GM20431 (cell line): Measurements from ENCODE around the gene WDFY2.
"Not testable (repeated sequence)": the region's sequence is repeated elsewhere in the genome, so short reads cannot be mapped to it uniquely, and the experiment has no call there.

Experiments used
- in situ Hi-C: fragments of 300-500 bp; cut with MseI, MboI; formaldehyde crosslinking; loops from one replicate; pipeline ENCODE4 v1.15.0; 2020; ENCODE audit warnings: low sequenced_read_pairs; ENCODE audit not compliant: unreplicated experiment

Gene WDFY2, protein sequence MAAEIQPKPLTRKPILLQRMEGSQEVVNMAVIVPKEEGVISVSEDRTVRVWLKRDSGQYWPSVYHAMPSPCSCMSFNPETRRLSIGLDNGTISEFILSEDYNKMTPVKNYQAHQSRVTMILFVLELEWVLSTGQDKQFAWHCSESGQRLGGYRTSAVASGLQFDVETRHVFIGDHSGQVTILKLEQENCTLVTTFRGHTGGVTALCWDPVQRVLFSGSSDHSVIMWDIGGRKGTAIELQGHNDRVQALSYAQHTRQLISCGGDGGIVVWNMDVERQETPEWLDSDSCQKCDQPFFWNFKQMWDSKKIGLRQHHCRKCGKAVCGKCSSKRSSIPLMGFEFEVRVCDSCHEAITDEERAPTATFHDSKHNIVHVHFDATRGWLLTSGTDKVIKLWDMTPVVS

DNA sequence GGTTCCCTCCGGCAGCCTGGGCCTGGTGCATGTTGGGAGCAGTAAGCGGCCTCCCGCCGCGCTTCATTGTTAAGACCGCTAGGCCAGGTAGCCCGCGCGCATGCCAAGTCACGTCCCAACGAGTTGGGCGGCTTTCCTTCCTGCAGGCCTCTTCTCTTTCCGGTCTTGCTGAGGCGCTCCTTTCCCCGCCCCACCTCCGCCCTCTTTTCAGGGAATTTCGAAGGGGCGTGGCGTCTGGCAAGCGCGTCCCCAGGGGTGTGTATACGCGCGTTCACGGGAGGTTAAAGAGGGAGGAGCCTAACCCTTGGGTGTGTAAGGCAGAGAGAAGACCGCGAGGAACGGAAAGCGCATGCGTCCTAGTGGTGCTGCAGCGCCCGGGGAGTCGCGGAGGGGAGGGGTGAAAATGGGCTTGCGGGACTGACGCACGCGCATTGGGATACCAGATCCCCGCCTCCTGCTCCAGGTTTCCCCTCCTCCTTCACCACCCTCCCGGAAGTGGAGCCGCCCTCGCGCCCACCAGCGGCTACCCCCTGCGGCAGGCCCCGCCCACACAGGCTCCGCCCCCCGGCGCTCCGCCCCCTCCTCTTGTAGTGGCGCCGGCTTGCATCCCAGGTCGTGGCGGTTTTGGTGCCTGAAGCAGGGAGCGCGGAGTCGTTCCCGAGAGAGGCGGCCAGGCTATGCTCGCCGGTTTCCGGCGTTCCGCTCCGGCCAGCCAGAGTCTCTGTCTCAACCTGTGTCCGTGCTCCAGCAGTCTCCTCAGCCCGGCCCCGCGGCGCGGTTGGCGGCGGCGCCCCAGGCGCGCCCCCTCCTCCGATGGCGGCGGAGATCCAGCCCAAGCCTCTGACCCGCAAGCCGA is at the start of gene WDFY2:
Gene WDFY2, plus strand, starts transcription at position 588 of the 856 bp plus-strand sequence. Its CDS starts 226 bp downstream, at position 814.
- in situ Hi-C loops: no loop called here

DNA sequence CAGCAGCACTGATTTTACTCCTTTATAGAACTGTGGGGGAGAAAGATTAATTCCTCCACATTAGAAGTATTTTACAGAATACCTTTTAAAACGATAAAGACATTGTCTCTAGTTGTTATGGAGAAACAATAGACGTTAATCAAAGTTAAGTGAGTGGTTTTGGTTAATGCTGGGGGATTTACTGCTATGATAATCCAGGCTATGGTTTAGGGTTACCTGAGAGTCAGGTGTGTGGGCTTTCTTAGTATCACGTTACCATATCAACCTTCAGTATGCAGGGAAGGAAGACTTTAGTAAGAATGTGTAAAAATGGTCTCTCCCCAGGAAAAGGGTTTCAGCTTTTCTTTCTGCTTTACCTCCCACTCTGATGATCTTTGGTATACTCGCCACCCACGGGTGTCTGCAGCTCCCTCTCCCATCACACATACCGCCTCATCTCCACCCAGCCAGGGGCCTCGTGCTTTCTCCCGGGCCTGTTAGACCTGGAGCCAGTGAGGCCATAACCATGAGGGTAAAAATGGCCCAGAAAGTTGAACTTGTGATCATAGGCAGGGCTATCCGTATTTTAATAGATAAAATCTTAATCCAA is 45.6 kb upstream of the WDFY2 start:
- in situ Hi-C loops: no loop called here

DNA sequence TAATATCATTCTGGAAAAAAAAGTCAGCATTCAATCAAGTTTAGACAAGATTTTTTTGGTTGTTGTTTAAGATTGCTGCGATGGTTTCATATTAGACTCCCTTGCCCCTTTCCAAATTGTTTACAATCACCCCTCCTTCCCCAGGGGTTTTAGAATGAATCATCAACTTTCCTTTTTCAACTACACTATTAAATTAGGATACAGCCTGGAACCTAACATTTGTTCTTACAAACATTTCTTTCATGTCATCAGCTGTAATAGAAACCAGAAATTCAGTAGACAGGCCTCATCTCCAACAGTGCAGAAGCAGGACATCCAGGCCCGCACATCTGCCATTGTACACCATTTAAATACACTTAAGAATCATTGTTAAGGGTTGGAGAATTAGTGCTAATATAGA is 44.4 kb upstream of the WDFY2 start:
- in situ Hi-C loops: no loop called here

DNA sequence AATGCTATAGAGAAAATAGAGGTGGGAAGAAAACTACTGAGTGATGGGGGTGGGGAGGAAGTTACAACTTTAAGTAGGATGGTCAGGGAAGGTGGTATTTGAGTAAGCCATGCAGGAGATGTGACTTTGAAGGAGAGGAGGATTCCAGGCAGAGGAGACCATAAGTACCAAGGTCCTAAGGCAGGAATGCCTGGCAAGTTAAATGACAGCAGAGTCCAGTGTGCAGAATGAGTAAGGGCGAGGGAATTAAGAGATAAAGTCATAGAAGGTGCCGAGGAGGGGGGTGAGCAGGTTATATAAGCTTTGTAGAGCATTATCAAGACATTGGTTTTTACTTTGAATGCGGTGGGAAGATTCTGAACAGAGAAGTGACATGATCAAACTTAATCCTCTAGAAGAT is 43.2 kb upstream of the WDFY2 start:
- in situ Hi-C loops: no loop called here

DNA sequence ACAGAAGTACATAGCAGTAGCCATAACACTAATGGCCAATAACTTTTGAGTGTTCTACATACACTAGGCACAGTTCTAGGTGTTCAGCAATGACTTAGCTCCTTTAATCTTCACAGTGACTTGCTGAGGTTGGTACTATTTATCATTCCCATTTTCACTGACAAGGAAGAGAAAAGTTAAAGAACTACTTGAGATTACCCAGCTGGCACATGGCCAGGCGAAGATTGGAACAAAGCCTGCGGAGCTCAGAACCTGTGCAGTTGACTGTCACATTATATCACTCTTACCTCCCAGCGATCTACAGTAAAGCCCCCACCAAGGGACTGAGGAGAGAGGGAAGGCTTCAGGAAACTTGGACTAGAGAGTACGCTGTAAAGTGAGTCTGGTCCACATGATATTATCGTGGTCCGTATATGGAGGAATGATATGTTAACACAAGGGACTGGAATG is 42.4 kb upstream of the WDFY2 start:
- in situ Hi-C loops: no loop called here

DNA sequence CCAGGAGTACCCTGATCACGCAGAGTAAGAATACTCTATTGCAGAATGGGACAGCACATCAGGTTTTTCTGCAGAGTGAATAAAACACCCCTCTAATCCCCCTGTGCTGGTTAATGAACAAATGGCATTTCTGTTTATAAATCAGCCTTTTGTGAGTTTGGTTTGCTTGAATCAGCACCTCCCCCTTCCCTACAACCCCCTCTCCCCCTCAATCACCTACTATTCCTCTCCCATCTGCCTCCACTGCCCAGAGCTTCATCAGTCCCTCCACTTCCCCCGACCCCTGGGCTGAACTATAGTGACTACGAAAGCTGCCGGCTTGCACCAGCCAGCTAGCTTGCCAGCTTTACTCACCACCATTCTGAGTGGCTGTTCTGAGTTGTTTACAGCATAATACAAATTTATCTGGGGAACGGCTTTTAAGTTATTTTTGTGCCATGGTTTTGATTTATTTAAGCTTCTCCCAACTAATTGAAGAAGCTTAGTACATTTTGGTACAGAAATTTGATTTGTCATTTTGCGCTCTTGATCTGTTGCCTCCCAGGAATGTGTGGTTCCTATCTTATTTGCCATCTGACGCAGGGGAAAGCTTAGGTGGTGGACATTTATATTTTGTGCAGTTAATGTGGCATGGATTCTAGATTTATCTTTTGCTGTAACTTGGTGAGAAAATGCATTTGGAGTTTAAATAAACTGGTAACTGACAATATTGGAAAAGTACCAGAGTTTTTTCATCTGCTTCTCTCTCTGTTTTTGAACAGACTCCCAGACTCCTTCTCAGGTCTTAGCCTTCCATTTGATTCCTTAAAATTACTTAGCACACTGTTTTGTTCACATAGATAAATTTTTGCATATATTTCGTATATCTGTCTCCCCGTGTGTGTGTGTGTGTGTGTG is 41.7 kb upstream of the WDFY2 start:
- in situ Hi-C loops: no loop called here

DNA sequence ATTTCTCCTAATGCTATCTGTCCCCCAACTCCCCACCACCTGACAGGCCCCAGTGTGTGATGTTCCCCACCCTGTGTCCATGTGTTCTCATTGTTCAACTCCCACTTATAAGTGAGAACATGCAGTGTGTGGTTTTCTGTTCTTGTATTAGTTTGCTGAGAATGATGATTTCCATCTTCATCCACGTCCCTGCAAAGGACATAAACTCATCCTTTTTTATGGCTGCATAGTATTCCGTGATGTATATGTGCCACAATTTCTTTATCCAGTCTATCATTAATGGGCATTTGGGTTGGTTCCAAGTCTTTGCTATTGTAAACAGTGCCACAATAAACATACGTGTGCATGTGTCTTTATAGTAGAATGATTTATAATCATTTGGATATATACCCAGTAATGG is 38.8 kb upstream of the WDFY2 start:
- in situ Hi-C loops: not testable (repeated sequence)

DNA sequence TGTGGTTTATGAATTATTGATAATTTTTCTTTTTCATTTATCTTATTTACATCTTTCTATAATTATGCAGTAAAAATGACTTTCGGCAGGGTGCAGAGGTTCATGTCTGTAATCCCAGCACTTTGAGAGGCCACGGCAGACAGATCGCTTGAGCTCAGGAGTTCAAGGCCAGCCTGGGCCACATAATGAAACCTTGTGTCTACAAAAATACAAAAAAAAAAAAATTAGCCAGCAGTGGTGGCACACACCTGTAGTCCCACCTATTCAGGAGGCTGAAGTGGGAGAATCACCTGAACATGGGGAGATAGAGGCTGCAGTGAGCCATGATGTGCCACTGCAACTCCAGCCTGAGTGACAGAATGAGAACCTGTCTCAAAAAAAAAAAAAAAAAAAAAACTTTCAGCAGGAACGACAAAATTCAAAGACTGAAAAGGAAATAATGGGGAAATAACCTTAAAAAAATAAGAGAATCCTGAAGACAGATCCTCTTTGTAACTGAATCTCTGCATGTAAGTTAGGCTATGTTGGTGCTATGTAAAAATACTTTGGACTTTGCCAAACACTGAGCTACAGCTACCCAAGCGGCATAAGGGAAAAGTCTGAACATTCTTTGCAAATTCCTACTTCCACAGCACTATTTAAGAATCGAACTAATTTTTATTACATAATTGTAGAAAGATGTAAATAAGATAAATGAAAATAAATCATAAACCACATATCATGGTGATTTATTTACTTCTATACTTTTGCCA is 36.7 kb upstream of the WDFY2 start:
- in situ Hi-C loops: no loop called here

DNA sequence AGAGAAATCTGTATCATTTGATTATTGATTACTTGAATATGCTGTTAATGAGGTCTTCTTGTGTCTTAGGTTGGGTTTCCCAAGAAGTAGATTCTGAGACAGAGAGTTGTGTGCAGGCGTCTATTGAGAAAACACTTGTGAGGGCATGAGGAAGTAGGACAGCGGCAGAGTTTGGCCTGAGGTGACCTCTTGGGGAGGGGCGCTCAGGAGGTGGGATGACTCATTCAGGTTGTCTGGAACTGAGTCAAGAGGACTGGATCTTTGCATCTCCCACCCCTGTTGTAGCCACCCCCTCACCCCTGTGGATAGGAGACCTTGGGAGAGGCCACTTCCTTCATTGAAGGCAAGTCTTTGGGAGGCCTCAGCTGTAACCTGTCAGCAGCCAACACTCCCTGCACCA is 35.2 kb upstream of the WDFY2 start:
- in situ Hi-C loops: no loop called here

DNA sequence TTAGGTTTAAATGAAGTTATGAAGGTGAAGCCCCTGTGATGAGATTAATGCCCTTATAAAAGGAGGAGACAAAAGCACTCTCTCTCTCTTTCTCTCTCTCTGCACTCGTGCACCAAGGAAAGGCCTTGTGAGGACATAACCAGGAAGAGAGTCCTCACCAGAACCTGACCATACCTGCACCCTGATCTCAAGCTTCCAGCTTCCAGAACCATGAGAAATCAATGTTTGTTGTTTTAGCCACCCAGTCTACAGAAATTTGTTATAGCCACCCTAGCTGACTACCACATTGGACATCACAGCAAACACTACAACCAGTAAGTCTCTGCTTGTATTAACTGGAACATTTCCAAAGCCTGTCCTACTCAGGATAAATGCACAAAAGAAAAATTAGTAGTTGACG is 34.7 kb upstream of the WDFY2 start:
- in situ Hi-C loops: no loop called here

DNA sequence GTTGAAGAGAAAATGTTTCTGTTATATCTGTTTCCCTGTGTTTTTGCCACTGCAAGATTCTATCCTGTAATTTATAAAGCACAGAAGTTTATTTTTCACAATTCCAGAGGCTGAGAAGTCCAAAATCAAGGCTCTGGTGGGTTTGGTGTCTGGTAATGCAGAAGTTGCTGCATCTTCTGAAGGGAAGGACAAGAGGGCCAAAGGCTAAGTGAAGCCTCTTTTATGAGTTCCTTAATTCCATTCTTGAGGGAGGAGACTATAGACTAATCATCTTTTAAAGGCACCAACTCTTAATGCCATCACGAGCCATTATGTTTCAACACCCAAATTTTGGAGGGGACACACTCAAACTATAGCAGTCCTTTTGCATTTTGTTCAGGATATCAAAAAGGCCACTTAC is 34.1 kb upstream of the WDFY2 start:
- in situ Hi-C loops: no loop called here

DNA sequence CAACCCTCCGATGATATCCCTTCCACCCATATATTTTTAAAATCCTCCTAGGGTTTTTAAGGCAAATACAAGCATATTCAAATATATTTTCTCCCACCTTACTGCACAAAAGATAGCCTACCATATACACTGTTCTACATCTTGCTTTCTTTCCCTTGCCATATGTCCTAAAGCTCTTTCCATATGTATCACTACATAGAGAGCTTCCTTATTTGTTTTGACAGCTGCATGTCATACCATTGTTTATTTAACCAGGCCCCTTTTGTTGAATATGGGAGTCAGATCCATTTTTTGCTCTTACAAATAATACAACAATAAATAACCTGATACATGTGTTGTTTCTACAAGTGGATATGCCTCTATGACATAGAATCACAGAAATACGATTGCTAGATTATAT is 32.8 kb upstream of the WDFY2 start:
- in situ Hi-C loops: no loop called here

DNA sequence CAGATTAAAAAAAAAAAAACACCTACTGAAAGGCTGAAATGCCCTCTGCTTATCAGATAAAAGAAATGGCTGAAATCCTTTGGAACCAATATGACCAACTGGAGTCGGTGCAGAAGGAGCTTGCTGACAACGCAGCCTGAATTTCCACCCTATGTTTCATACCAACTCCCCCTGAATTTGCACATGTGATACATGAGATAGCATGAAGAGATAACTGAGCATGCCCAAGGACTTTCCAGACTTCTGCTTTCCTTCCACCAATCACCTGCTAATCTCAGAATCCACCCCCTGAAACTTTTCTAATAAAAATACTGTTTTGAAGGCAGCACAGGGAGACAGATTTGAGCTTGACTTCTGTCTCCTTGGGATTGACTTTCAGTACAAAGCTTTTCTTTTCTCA is 32.2 kb upstream of the WDFY2 start:
- in situ Hi-C loops: no loop called here

DNA sequence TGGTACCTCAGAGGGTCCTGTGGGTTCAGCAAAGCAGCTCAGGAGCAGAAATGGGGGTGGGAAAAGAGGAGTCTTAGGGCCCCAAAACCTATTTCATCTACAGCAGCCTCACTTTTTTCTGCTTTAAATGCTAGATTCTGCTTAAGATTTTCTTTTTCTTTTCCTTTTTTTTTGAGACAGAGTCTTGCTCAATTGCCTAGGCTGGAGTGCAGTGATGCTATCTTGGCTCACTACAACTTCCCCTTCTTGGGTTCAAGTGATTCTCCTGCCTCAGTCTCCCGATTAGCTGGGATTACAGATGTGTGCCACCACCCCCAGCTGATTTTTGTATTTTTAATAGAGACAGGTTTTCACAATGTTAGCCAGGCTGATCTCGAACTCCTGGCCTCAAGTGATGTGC is 30.7 kb upstream of the WDFY2 start:
- in situ Hi-C loops: no loop called here

DNA sequence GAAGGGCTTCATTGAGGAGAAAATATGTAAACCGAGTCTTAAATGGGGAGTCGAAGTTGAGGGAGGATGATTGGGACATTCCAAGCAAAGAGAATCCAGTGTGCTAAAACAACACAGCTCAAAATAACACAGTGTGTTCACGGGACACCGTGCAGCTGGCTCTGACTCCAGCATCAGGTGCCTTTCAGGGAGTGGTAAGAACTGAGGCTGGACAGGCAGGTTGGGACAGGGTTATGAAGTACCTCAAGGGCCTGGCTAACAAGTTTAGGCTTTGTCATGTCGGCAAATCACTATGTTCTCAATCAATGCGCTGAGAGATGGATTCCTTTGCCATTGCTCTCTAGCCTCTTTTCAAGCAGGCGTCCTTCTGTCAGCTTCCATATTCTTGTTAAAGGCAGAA is 27.5 kb upstream of the WDFY2 start:
- in situ Hi-C loops: no loop called here

DNA sequence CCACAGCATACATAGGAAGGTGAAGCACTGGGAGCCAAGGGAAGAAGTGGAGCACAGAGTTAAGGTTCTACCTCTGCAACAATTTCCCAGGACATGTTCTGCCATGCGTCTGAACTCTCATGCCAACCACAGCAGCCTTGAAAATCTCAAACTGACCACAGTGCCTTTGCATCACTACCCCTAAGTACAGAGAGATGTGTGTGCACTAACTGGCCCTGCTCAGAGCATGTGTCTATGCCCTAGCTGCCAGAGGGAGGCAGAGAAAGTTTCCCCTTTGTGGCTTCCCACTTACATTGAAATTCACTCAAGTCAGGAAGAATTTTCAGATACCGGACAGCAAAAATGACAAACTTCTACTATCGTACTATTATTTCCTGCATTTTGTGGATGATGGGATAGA is 26.8 kb upstream of the WDFY2 start:
- in situ Hi-C loops: no loop called here

DNA sequence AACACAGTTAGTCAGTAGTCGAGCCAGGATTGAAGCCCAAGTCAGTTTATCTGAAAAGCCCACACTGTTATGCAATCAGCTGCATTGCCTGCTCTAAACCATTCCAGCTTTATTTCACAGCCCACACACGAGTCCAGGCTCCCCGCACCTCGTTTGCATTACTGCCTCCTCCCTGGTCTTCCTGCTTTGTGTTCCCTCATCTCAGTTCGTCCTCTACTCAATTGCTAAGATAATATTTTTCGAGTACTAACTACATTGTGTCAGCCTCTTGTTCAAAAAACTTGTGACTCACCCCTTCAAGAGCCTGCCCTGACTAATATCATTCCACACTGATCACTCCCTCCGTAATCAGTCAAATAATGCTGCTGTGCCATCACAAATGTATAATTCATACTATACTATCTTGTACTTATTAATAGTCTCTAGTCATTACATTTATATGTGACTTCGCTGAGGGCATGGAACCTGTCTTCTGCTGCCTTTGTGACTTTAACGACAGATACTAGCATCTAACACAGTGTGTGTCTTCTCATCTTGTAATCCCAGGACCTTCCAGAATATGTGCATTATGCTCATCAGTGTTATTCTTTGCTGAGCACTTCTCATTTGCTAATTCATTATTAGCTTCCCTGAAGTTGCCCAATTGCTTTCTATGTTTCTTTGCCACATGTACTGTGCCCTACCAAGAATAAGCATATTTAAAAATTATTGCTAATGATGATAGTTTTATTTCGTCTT is 26.2 kb upstream of the WDFY2 start:
- in situ Hi-C loops: no loop called here

DNA sequence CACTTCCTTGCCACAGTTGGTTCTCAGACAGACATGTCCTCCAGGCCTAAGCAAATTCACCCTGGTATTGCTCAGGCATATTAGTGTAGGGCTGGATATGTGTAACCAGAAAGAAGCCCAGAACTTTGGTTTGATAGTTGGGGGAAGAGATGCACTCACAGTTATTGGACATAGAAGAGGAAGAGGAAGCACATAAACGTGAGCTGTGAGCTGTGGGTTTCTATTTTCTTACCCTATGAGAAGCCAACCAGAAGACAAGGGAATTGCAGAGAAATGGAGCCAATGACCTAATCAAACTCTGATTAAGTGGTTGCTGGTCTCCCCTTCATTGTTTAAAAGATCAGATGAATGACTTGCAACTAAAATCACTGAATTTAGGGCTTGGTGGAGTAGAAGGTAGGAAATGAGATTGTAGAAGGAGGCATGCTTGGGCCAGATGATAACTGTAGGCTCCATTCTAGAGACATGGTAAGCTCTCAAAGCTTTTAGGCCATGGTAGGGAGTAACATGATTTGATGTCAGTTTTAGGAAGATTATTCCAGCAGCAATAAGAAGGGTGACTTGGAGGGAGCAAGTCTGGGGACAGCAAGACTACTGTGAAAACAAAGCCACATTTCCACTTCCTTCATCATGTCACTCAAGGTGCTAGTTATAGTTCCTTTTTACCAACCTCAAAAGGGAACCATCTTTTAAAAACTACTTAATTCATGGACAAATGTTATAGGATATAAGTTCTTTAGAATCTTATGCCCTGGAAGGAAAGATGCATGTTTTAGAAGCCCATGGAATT is 24.1 kb upstream of the WDFY2 start:
- in situ Hi-C loops: no loop called here
